ENCODE results near the gene UHRF1. TPM values are rescaled to one million over a fixed set of nuclear protein-coding genes. Genes with fewer than 3 reads are reported as not detected.
A peak's percentile ranks its signal among the peaks of the same experiment; 100 is the strongest.
"Not testable (repeated sequence)": the region's sequence is repeated elsewhere in the genome, so short reads cannot be mapped to it uniquely, and the experiment has no call there.

The UHRF1 gene
- polyA plus RNA-seq, 1 experiment, result 10.3 TPM

DNA sequence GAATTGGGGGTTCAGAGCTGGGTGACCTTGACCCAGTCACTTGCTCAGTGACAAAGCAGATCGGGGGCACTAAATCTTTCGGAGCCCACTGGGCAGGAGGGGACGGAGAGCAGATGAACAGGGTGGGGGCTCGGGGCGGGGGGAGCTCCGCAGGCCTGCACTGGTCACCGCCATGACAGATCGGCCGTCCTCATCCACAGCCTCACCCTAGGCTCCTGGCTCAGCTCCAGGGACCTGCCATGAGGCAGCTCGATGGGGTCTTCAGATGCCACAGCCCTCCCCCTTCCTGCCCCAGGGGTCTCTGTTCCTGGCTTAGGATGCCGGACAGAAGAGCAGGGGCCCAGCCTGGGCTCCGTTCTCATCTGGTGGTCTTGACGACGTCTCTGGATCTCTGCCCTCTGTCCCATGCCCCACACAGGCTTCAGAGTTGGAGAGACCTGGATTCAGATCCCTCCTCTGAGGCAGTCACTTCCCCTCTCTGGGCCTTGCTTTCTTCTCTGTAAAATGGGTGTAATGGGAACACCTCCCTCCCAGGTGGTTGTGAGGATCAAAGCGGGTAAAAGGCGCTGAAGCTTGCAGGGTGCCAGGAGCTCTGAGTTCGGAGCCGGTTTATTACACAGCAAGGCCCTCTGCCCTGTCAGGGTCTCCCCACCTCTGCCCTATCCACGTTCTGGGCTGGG, 62.7 kb downstream of the UHRF1 start:
- no peak for DNase-seq (ENCODE audit: low read depth)
- POLR2A ChIA-PET, result no interaction called here
- Histone ChIP-seq H3K36me3 (ENCODE audit: control insufficient read depth, insufficient read depth, low read length) (peaks cover 2% of the 10 kb centered on the region; the same call in 1 of the 2 replicates), H3K27me3 (ENCODE audit: control insufficient read depth, insufficient read depth, low read length) (no peaks in the 10 kb centered on the region), H3K4me3 (ENCODE audit: low read depth, low read length) (peak overlapping the region; percentile 83)
- TF ChIP-seq, protein P1, sequence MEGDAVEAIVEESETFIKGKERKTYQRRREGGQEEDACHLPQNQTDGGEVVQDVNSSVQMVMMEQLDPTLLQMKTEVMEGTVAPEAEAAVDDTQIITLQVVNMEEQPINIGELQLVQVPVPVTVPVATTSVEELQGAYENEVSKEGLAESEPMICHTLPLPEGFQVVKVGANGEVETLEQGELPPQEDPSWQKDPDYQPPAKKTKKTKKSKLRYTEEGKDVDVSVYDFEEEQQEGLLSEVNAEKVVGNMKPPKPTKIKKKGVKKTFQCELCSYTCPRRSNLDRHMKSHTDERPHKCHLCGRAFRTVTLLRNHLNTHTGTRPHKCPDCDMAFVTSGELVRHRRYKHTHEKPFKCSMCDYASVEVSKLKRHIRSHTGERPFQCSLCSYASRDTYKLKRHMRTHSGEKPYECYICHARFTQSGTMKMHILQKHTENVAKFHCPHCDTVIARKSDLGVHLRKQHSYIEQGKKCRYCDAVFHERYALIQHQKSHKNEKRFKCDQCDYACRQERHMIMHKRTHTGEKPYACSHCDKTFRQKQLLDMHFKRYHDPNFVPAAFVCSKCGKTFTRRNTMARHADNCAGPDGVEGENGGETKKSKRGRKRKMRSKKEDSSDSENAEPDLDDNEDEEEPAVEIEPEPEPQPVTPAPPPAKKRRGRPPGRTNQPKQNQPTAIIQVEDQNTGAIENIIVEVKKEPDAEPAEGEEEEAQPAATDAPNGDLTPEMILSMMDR (IDR thresholded peaks at IDR 0.05; ENCODE audit: insufficient read depth, low read depth, low read length), result no peak
- CTCF ChIA-PET, result interaction anchor here (0.7 to 4.8 kb wide), 7 partner anchors 13 to 120 kb away, joined by 3 to 27 read pairs (median 6); no protein-coding TSS in a partner anchor

DNA sequence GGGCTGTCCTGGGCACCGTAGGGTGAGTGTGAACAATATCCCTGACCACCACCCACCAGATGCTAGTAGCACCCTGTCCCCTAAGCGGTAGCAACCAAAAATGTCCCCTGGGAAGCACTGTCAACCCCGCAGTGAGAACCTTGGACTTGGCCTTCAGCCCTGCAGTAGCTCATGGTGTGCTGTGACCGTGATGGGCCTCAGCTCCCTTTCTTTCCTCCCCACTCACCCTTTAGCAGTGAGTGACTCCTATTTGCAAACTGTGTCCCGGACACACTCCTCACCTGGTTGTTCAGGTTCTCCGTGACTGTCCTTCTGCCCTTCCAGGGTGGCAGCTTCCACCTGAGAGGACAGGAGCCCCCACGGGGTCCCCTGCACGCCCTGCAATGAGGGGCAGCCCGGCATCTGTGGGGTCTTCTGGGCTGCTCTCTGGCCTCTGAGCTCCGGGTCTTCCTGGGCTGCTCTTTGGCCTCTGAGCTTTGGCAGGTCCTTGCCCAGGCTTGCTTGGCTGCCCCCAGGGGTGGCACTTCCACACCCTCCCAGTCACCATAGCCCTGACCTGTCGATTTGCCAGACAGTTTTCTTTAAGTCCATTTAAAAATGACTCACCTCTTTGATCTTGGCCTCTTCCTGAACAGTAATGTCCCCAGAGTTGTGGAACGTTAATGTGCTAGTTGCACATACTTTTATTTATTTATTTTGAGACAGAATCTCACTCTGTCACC, 63.4 kb downstream of the UHRF1 start:
- TF ChIP-seq, protein P1 (IDR thresholded peaks at IDR 0.05; ENCODE audit: insufficient read depth, low read depth, low read length), result no peak
- ChIA-PET CTCF (interaction anchor here (0.8 to 4.8 kb wide), 3 partner anchors 57 to 64 kb away, joined by 3 to 27 read pairs (median 4); no protein-coding TSS in a partner anchor), POLR2A (no interaction called here)
- Histone ChIP-seq H3K27me3 (ENCODE audit: control insufficient read depth, insufficient read depth, low read length) (no peaks in the 10 kb centered on the region), H3K36me3 (ENCODE audit: control insufficient read depth, insufficient read depth, low read length) (peaks cover 6% of the 10 kb centered on the region), H3K4me3 (ENCODE audit: low read depth, low read length) (no peak overlapping the region)
- DNase-seq (ENCODE audit: low read depth), result no peak

DNA sequence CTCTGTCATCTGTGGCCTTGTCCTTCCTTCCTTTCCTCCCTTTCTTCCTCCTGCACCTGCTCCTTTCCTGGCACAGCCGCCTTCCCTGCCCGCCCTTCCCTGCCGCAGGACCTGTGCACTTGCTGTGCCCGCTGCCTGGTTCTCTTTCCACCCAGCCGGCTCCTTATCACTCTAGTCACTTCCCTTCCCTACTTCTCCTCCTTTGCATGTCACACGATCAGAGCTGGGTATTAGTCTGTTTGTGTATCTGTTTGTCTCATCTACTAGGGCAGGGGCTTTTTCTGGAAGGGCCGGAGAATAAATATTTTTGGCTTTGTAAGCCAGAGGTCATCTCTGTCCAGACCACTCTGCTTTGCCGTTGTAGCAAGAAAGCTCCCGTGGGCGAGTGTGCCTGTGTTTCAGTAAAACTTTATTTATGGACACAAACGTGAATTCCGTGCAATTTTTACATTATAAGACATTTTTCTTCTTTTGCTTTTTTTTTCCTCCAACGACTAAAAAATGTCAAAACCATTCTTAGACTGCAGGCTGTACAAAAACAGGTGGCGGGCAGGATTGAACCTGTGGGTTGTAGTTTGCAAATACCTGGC, 65.7 kb downstream of the UHRF1 start:
- TF ChIP-seq, protein P1 (IDR thresholded peaks at IDR 0.05; ENCODE audit: insufficient read depth, low read depth, low read length), result no peak
- ChIA-PET POLR2A (no interaction called here), CTCF (interaction anchor here (0.7 kb wide), 1 partner anchor 55 kb away, joined by 5 read pairs; no protein-coding TSS in a partner anchor)
- H3K4me3 ChIP-seq (ENCODE audit: low read depth, low read length), result no peak overlapping the region
- peaks cover 10% of the 10 kb centered on the region for H3K36me3 ChIP-seq (ENCODE audit: control insufficient read depth, insufficient read depth, low read length)
- DNase-seq (ENCODE audit: low read depth), result no peak
- H3K27me3 ChIP-seq (ENCODE audit: control insufficient read depth, insufficient read depth, low read length), result no peaks in the 10 kb centered on the region

DNA sequence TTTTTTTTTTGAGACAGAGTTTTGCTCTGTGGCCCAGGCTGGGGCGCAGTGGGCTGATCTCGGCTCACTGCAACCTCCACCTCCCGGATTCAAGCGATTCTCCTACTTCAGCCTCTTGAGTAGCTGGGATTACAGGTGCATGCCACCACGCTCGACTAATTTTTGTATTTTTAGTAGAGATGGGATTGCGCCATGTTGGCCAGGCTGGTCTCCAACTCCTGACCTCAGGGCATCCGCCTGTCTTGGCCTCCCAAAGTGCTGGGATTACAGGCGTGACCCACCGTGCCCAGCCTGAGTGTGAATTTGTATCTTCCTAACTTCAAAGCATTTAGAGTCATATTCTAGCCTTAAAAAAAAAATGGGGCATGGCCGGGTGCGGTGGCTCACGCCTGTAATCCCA, 66.3 kb downstream of the UHRF1 start:
- peaks cover 10% of the 10 kb centered on the region for H3K36me3 ChIP-seq (ENCODE audit: control insufficient read depth, insufficient read depth, low read length)
- H3K4me3 ChIP-seq (ENCODE audit: low read depth, low read length); H3K27me3 ChIP-seq (ENCODE audit: control insufficient read depth, insufficient read depth, low read length); DNase-seq (ENCODE audit: low read depth): not testable (repeated sequence)
- ChIA-PET CTCF (interaction anchor here (0.6 to 2.2 kb wide), 7 partner anchors 14 to 73 kb away, joined by 3 to 9 read pairs (median 5); partner anchors contain the start of gene ARRDC5), POLR2A (interaction anchor here (0.6 kb wide), 1 partner anchor 472 kb away, joined by 7 read pairs; no protein-coding TSS in a partner anchor)

DNA sequence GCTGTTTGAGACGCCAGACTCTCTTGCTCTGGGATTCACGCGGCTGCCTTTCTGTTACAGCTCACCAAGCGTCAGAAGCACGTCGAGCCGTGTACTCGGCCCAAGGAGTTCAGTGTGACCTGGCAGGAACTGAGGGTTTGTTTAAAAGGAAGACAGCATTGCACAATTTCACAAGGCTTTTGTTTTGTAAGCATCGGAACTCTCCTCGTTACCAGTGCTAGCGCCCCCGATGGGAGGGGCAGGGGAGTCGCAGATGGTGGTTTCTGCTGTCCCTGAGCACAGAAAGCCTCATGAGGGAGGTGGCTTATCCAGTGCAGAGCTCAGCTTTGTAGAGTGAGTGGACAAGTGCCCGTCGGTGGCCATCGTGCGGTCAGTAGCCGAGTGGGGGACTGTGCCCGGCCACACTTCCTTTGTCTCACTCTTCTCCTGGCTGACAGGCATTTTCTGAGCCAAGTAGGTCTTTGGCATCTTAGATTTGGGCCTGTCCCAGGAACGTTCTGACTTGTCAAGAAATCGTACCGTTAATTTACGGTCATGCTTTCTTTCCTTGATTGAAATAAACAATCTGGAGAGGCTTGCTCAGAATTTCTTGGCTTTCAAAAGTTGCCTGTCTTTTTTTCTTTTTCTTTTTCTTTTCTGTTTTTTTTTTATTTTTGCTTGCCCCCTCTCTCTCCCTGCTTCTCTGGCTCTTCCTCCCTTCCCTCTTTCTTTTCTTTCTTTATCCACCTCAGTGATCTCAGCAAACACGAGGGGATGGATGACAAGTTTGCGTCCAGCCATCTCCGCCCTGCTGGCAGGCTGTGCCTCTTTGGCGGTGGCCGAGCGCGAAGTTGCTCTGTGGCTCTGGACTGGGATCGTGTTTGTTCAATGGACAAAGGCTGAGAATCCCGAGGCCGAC, 67.3 kb downstream of the UHRF1 start:
- CTCF ChIA-PET, result interaction anchor here (0.6 to 2.2 kb wide), 9 partner anchors 13 to 74 kb away, joined by 3 to 9 read pairs (median 4); partner anchors contain the start of genes ARRDC5 and UHRF1
- POLR2A ChIA-PET, result no interaction called here
- TF ChIP-seq, protein P1 (IDR thresholded peaks at IDR 0.05; ENCODE audit: insufficient read depth, low read depth, low read length), result peak; percentile 82

More for the DNA sequence above, 67.3 kb downstream of the UHRF1 start:
- H3K4me3 ChIP-seq (ENCODE audit: low read depth, low read length), result no peak overlapping the region
- H3K36me3 ChIP-seq (ENCODE audit: control insufficient read depth, insufficient read depth, low read length), result peaks cover 10% of the 10 kb centered on the region
- no peaks in the 10 kb centered on the region for H3K27me3 ChIP-seq (ENCODE audit: control insufficient read depth, insufficient read depth, low read length)
- peak; percentile 89 for DNase-seq (ENCODE audit: low read depth)

Measured in BJ (cell line).